Thyroid gland (tissue), 4 donors: ENCODE data around the gene RAP1GAP.

ENCODE experiments used
- POLR2A ChIP-seq, 2 donors: fragments of 450-650 bp; IDR thresholded peaks; one replicate each; pipeline ENCODE4 v1.6.1; 2017; ENCODE audit warnings: antibody characterized with exemption in 2 of 2, mild to moderate bottlenecking in 2 of 2, moderate library complexity in 1 of 2
- TF ChIP-seq, protein P1 (sequence below), 6 experiments: fragments of 200-600 bp in 3 of 6; fragments of 450-650 bp in 3 of 6; sonication (generic) in 3 of 6; IDR thresholded peaks; one replicate each; pipeline ENCODE4 v1.5.1; 2016 to 2019; ENCODE audit warnings: antibody characterized with exemption in 6 of 6, mild to moderate bottlenecking in 2 of 6, inconsistent platforms in 1 of 6, moderate library complexity in 1 of 6

- TF ChIP-seq, protein P1, sequence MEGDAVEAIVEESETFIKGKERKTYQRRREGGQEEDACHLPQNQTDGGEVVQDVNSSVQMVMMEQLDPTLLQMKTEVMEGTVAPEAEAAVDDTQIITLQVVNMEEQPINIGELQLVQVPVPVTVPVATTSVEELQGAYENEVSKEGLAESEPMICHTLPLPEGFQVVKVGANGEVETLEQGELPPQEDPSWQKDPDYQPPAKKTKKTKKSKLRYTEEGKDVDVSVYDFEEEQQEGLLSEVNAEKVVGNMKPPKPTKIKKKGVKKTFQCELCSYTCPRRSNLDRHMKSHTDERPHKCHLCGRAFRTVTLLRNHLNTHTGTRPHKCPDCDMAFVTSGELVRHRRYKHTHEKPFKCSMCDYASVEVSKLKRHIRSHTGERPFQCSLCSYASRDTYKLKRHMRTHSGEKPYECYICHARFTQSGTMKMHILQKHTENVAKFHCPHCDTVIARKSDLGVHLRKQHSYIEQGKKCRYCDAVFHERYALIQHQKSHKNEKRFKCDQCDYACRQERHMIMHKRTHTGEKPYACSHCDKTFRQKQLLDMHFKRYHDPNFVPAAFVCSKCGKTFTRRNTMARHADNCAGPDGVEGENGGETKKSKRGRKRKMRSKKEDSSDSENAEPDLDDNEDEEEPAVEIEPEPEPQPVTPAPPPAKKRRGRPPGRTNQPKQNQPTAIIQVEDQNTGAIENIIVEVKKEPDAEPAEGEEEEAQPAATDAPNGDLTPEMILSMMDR (IDR thresholded peaks at IDR 0.05) = no peak
- TF ChIP-seq POLR2A (IDR thresholded peaks at IDR 0.05) = no peak
Measured at GRCh38 chr1:21626921-21627339, 42.2 kb downstream of the RAP1GAP start.
